B cell (primary cell): ENCODE data around the gene ABLIM1. TPM values are rescaled to one million over a fixed set of nuclear protein-coding genes. Genes with fewer than 3 reads are reported as not detected.

Source experiments
- ATAC-seq: fragments of 200-7000 bp; cut with Tn5 transposase; one replicate; pipeline ENCODE4 v1.10.0; 2021; ENCODE audit warnings: low read depth, mild to moderate bottlenecking, moderate number of reproducible peaks, moderate library complexity
- CTCF ChIA-PET: fragments of 350-600 bp; sonication (Branson Sonifier 250); formaldehyde crosslinking; loops from one replicate; lab custom pipeline; 2021; ENCODE audit warnings: antibody characterized with exemption, inconsistent platforms; lab: Charles Lee
- POLR2A ChIA-PET: fragments of 350-600 bp; sonication (Branson Sonifier 250); formaldehyde crosslinking; loops from one replicate; lab custom pipeline; 2021; ENCODE audit warnings: antibody characterized with exemption; lab: Charles Lee
- DNase-seq: peaks from one replicate; pipeline ENCODE4 v3.0.0; 2013
- H2AFZ ChIP-seq: 2 replicates; pipeline ENCODE4 v1.6.1; 2012; ENCODE audit warnings: mild to moderate bottlenecking, low read depth, low read length; ENCODE audit not compliant: insufficient read depth, poor library complexity, severe bottlenecking
- H3K27ac ChIP-seq, 2 donors: 1 replicate in 1 of 2; 2 replicates in 1 of 2; pipeline ENCODE4 v1.5.1; 2012 to 2013; ENCODE audit warnings: low read length in 2 of 2, mild to moderate bottlenecking in 2 of 2, moderate library complexity in 1 of 2
- H3K27me3 ChIP-seq, 4 experiments: fragments of 200-600 bp in 1 of 4; sonication (generic) in 1 of 4; replicated peaks in 1 of 4; 1 replicate in 2 of 4; 2 replicates in 2 of 4; pipeline versions ENCODE4 v1.6.1 to v1.7.0; 2013 to 2016; ENCODE audit warnings: low read length in 3 of 4, mild to moderate bottlenecking in 2 of 4, mixed read lengths in 1 of 4, moderate library complexity in 1 of 4; ENCODE audit not compliant: insufficient read depth in 4 of 4, control insufficient read depth in 3 of 4; ENCODE audit errors: control extremely low read depth in 1 of 4
- H3K36me3 ChIP-seq, 2 experiments: replicated peaks in 1 of 2; 1 replicate in 1 of 2; 2 replicates in 1 of 2; pipeline versions ENCODE4 v1.6.1 to v1.7.1; 2013; ENCODE audit warnings: low read length in 1 of 2; ENCODE audit not compliant: insufficient read depth in 2 of 2, control insufficient read depth in 1 of 2; ENCODE audit errors: control extremely low read depth in 1 of 2, extremely low read depth in 1 of 2
- H3K4me1 ChIP-seq, 2 donors: fragments of 200-600 bp in 1 of 2; sonication (generic) in 1 of 2; 1 replicate in 1 of 2; 2 replicates in 1 of 2; pipeline versions ENCODE4 v1.5.1 to v1.6.1; 2013 to 2017; ENCODE audit warnings: low read length in 2 of 2; ENCODE audit not compliant: control insufficient read depth in 2 of 2, insufficient read depth in 2 of 2
- H3K4me2 ChIP-seq: replicated peaks from 2 replicates; pipeline ENCODE3; 2012; ENCODE audit warnings: mild to moderate bottlenecking, low read depth, low read length; ENCODE audit not compliant: poor library complexity, severe bottlenecking
- H3K4me3 ChIP-seq, 5 experiments: fragments of 200-600 bp in 1 of 5; sonication (generic) in 1 of 5; 1 replicate in 3 of 5; 2 replicates in 2 of 5; pipeline versions ENCODE4 v1.5.1 to v1.7.0; 2011 to 2016; ENCODE audit warnings: low read length in 4 of 5, mild to moderate bottlenecking in 4 of 5, low read depth in 2 of 5, control low read depth in 1 of 5, moderate library complexity in 1 of 5; ENCODE audit not compliant: insufficient read depth in 1 of 5; ENCODE audit errors: control extremely low read depth in 1 of 5, extremely low read depth in 1 of 5
- H3K79me2 ChIP-seq: fragments of 200-600 bp; sonication (generic); one replicate; pipeline ENCODE4 v1.6.0; 2016; ENCODE audit warnings: low read length; ENCODE audit not compliant: control insufficient read depth, insufficient read depth
- H3K9ac ChIP-seq: fragments of 200-600 bp; sonication (generic); 2 replicates; pipeline ENCODE4 v1.6.1; 2017; ENCODE audit warnings: mild to moderate bottlenecking, low read length, moderate library complexity
- H3K9me3 ChIP-seq, 3 donors: one replicate each; pipeline versions ENCODE4 v1.6.1 to v1.7.1; 2013; ENCODE audit warnings: low read length in 2 of 3; ENCODE audit not compliant: control insufficient read depth in 2 of 3, insufficient read depth in 1 of 3; ENCODE audit errors: control extremely low read depth in 1 of 3
- H4K20me1 ChIP-seq: 2 replicates; pipeline ENCODE4 v1.6.0; 2012; ENCODE audit warnings: mild to moderate bottlenecking, low read length; ENCODE audit not compliant: insufficient read depth, control insufficient read depth, poor library complexity, severe bottlenecking
- H3K27ac Mint-ChIP-seq: one replicate; pipeline ENCODE4 v1.8.0; 2021; ENCODE audit warnings: mixed read lengths
- H3K27me3 Mint-ChIP-seq: one replicate; pipeline ENCODE4 v1.8.0; 2021; ENCODE audit warnings: mixed read lengths
- H3K4me1 Mint-ChIP-seq: one replicate; pipeline ENCODE4 v1.8.0; 2021; ENCODE audit warnings: mixed read lengths
- H3K4me3 Mint-ChIP-seq: one replicate; pipeline ENCODE4 v1.8.0; 2021; ENCODE audit warnings: mixed read lengths
- H3K9me3 Mint-ChIP-seq: one replicate; pipeline ENCODE4 v1.8.0; 2022; ENCODE audit warnings: mixed read lengths; ENCODE audit not compliant: insufficient read depth
- EZH2 ChIP-seq: IDR thresholded peaks from 2 replicates; pipeline ENCODE4 v1.6.1; 2012; ENCODE audit warnings: borderline replicate concordance, low read depth, mild to moderate bottlenecking, moderate library complexity, low read length; ENCODE audit not compliant: insufficient read depth, poor library complexity, severe bottlenecking
- WGBS: methylation state at CpG from one replicate; pipeline ENCODE4 v1.1.5; 2013; ENCODE audit warnings: missing lambda C conversion rate; ENCODE audit not compliant: insufficient coverage; 5-methylcytosine and 5-hydroxymethylcytosine counted together
- intact Hi-C: fragments of 100-400 bp; cut with micrococcal nuclease; formaldehyde crosslinking; loops from one replicate; pipeline ENCODE4 v1.10.0; 2022
- polyA plus RNA-seq: library from polyadenylated mRNA; depleted of rRNA; stranded (reverse); fragments of >200 nt; gene quantifications from 2 replicates; pipeline ENCODE4 v1.2.3, GENCODE V29; 2012
- total RNA-seq, 2 donors: library from RNA; stranded (reverse); fragments of 120-200 nt in 1 of 2; gene quantifications; 1 replicate in 1 of 2; 2 replicates in 1 of 2; pipeline versions ENCODE4 v1.2.3 to v1.2.4, GENCODE V29; 2013 to 2022
- TF ChIP-seq, protein P1 (sequence below): fragments of 200-600 bp; IDR thresholded peaks from one replicate; pipeline ENCODE4 v1.8.0; 2022; ENCODE audit warnings: antibody characterized with exemption, mild to moderate bottlenecking

Gene ABLIM1
- total and polyA plus RNA-seq, 2 donors (not counting 1 experiment from before 2014, with no cell fraction given): 55.6 to 148 TPM

DNA sequence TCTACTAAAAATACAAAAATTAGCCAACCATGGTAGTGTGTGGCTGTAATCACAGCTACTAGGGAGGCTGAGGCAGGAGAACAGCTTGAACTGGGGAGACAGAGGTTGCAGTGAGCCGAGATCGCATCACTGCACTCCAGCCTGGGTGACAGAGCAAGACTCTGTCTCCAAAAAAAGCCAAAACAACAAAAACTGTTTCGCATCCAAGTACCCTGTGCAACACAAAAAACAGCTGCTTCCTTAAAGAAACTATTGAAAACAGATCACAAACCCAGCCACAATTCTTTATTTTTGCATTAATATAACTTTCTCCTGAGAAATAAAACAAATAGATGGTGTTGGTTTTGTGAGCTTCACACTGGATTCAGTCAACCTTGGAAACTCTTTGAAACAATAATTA lies 141.7 kb downstream of the ABLIM1 start:
- H3K4me3 ChIP-seq: no peak overlapping the region
- peaks cover 93% of the 10 kb centered on the region for H4K20me1 ChIP-seq
- 33% methylated on average over 3 of the region's 3 CpGs for WGBS
- Mint-ChIP-seq H3K9me3 (no peaks in the 10 kb centered on the region), H3K27ac (peak overlapping the region; percentile 47), H3K4me3 (peak overlapping the region; percentile 29), H3K27me3 (no peaks in the 10 kb centered on the region), H3K4me1 (peaks cover 88% of the 10 kb centered on the region)
- peak overlapping the region; percentile 36 for H3K4me2 ChIP-seq
- no peak for DNase-seq
- ATAC-seq: no peak
- peaks cover 100% of the 10 kb centered on the region for H3K79me2 ChIP-seq
- H3K4me1 ChIP-seq: peaks cover 63 to 65% of the 10 kb centered on the region in 2 donors
- ChIA-PET CTCF (interaction anchor here (1.0 to 5.4 kb wide), 4 partner anchors 10 to 44 kb away, joined by 3 to 26 read pairs (median 7); no protein-coding TSS in a partner anchor), POLR2A (interaction anchor here (1.1 kb wide), 1 partner anchor 10 kb away, joined by 3 read pairs; no protein-coding TSS in a partner anchor)
- intact Hi-C loops: loop anchor here (1.0 kb wide), 1 partner anchor 10 kb away; no protein-coding TSS in a partner anchor
- H2AFZ ChIP-seq: no peak overlapping the region
- H3K36me3 ChIP-seq: peaks cover 0 to 10% of the 10 kb centered on the region in 2 experiments
- no peaks in the 10 kb centered on the region for H3K9me3 ChIP-seq
- no peaks in the 10 kb centered on the region for H3K27me3 ChIP-seq
- no peak for TF ChIP-seq EZH2
- TF ChIP-seq, protein P1, sequence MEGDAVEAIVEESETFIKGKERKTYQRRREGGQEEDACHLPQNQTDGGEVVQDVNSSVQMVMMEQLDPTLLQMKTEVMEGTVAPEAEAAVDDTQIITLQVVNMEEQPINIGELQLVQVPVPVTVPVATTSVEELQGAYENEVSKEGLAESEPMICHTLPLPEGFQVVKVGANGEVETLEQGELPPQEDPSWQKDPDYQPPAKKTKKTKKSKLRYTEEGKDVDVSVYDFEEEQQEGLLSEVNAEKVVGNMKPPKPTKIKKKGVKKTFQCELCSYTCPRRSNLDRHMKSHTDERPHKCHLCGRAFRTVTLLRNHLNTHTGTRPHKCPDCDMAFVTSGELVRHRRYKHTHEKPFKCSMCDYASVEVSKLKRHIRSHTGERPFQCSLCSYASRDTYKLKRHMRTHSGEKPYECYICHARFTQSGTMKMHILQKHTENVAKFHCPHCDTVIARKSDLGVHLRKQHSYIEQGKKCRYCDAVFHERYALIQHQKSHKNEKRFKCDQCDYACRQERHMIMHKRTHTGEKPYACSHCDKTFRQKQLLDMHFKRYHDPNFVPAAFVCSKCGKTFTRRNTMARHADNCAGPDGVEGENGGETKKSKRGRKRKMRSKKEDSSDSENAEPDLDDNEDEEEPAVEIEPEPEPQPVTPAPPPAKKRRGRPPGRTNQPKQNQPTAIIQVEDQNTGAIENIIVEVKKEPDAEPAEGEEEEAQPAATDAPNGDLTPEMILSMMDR: no peak
- no peak overlapping the region for H3K9ac ChIP-seq
- H3K27ac ChIP-seq: peak overlapping the region in 1 of 2 donors; percentile 30

DNA sequence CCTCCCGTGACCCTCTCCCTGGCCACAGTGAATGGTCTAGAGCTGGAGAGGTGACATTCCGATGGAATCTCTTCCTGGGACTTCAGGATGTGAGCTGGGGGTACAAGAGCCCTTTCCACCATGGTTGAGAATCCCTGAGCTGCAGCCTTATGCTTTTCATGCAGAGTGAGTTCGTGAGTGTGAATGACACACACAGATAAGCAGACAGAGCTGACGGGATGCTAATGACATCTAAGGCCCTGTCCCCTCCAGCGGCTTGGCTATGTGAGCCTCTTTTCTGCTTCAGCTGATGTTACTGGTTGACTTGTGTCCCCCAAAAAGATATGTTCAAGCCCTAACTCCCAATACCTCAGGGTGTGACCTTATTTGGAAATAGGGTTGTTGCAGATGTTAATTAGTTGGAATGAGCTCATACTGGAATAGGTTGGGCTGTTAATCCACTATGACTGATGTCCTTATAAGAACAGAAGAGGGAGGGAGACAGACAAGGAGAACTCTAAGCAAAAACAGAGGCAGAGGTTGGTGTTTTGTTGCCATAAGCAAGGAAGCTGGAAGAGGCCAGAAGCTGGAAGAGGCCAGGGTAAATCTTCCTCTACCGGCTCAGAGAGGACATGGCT lies 142.7 kb downstream of the ABLIM1 start:
- Histone ChIP-seq H3K9me3 (no peaks in the 10 kb centered on the region), H3K27ac (no peak overlapping the region), H3K79me2 (peaks cover 99% of the 10 kb centered on the region), H3K9ac (no peak overlapping the region), H3K27me3 (no peaks in the 10 kb centered on the region), H2AFZ (no peak overlapping the region), H3K4me1 (peaks cover 57 to 59% of the 10 kb centered on the region in 2 donors), H3K4me3 (no peak overlapping the region), H4K20me1 (peaks cover 88% of the 10 kb centered on the region), H3K36me3 (peaks cover 0 to 5% of the 10 kb centered on the region in 2 experiments), H3K4me2 (no peak overlapping the region)
- ChIA-PET CTCF (interaction anchor here (0.7 to 5.4 kb wide), 6 partner anchors 11 to 43 kb away, joined by 3 to 26 read pairs (median 5); no protein-coding TSS in a partner anchor), POLR2A (interaction anchor here (1.2 kb wide), 1 partner anchor 17 kb away, joined by 3 read pairs; no protein-coding TSS in a partner anchor)
- WGBS: 91% methylated on average over 5 of the region's 6 CpGs
- peak overlapping the region; percentile 27 for H3K27ac Mint-ChIP-seq
- TF ChIP-seq EZH2: no peak
- TF ChIP-seq, protein P1: no peak
- H3K9me3 Mint-ChIP-seq: no peaks in the 10 kb centered on the region
- peak overlapping the region; percentile 27 for H3K4me3 Mint-ChIP-seq
- no peak for DNase-seq
- intact Hi-C loops: no loop called here
- H3K4me1 Mint-ChIP-seq: peaks cover 85% of the 10 kb centered on the region
- no peak for ATAC-seq
- H3K27me3 Mint-ChIP-seq: no peaks in the 10 kb centered on the region
